ENCODE results near the gene DRD2.

DRD2 gene

GRCh38 chr11:113446112-113446511, 29.1 kb downstream of the DRD2 start:
- DNase-seq (ENCODE audit: low read depth): no peak

DNA sequence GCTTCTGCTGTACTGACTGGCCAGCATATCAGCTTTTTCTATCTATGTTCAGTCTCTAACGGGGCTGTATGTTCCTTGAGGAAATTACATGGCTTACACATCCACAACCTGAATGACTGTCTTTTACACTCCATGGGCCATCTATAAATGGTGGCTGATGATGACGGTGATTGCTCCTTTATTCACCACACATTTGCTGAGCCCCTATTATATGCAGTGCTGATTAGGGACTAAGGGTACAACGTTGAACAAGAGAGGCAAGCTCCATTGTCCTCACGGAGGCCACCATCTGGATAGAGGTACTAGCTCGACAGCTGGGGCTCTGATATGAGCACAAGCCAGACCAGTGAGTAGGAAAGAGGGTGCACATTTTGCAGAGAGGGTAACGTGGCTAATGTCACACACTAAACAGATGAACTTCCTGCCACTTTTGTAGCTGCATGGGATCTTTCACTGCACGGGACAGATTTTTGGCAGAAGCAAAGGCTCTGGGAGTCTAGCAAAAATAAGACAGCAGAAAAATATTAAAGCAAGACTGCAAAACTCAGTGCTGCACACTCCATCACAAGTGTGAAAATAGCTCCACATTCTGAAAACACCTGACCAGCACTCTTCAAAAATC, 30.6 kb downstream of the DRD2 start:
- DNase-seq (ENCODE audit: low read depth): no peak

DNA sequence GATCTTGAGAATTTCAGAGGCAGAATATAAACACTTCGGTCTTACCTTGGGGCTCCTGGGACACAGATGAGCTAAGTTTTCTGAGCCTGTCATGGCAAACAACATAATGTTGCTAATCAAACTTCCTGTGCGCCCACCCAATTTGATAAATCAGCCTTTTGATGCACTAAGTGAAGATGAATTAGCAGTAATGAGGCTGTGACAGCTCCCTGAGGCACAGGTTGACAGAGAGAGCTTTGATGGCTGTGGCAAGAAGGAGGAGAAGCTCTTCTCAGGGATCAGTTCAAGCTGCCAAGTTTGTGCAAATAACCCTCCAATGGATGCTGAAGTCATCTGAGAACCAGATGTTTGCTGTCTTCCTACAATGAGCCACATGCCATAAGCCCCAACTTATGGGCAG, 34.4 kb downstream of the DRD2 start:
- DNase-seq (ENCODE audit: low read depth): no peak

GRCh38 chr11:113436672-113437252, 38.4 kb downstream of the DRD2 start:
- no peak for DNase-seq (ENCODE audit: low read depth)

DNA sequence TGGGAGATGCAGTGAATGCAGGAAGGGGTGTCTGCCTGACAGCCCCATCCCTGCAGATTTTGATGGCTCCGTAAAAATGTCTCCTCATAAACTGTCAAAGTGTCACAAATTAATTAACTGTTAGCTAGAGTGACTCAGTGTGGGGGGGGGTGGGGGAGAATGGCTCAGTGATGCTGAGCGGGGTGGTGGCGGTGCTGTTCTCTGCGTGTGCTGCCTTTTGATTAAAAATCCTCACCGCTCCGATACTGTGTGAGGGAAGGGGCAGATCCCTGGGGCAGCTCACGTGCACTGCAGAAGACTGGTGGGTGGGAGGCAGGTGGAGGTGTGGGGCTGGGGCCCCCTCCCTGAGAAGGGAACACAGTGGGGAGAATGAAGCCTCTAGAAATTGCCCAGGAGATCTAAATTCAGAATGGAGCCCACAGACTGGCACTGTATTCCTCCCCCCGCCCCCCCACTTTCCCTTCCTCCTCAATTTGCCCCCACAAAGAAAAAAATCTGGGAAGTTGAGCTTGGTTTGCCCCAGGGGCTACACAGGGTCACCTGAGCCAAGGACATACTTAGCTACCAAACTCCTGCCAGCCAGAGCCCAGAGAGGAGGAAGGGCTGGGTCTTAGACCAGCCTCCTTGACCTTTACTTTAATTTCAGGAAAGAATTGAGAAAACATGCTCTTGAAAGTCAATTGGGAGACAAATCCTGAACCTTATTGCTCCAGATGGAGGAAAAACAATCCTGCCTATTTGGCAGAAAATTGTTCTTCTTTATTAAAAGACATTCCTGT, 39.8 kb downstream of the DRD2 start:
- DNase-seq (ENCODE audit: low read depth): no peak

- DNase-seq (ENCODE audit: low read depth): no peak
These were observed 43.5 kb downstream of the DRD2 start for GRCh38 chr11:113431746-113432145.

GRCh38 chr11:113426686-113427085, 48.5 kb downstream of the DRD2 start:
- no peak for DNase-seq (ENCODE audit: low read depth)

- DNase-seq (ENCODE audit: low read depth): no peak
These were observed 54.4 kb downstream of the DRD2 start for GRCh38 chr11:113420808-113421207.

GRCh38 chr11:113419454-113420003, 55.7 kb downstream of the DRD2 start:
- no peak for DNase-seq (ENCODE audit: low read depth)

- no peak for DNase-seq (ENCODE audit: low read depth)
These were observed 57.8 kb downstream of the DRD2 start for GRCh38 chr11:113417428-113417827.

- no peak for DNase-seq (ENCODE audit: low read depth)
These were observed 59.9 kb downstream of the DRD2 start for GRCh38 chr11:113415343-113415742.

DNA sequence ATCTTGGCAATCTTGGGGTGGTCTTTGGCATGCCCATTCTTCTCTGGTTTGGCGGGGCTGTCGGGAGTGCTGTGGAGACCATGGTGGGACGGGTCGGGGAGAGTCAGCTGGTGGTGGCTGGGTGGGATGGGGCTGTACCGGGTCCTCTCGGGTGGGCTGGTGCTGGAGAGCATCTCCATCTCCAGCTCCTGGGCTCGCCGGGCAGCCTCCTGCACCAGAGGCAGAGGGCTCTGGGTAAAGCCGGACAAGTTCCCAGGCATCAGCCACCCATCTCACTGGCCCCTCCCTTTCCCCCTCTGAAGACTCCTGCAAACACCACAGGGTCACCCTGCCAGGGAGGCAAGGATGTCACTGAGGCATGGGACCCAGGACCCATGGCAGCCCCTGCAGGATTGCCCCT, 62.5 kb downstream of the DRD2 start:
- DNase-seq (ENCODE audit: low read depth): no peak

GRCh38 chr11:113411536-113411935, 63.7 kb downstream of the DRD2 start:
- no peak for DNase-seq (ENCODE audit: low read depth)

- DNase-seq (ENCODE audit: low read depth): no peak
These were observed 64.6 kb downstream of the DRD2 start for GRCh38 chr11:113410414-113411135.

DNA sequence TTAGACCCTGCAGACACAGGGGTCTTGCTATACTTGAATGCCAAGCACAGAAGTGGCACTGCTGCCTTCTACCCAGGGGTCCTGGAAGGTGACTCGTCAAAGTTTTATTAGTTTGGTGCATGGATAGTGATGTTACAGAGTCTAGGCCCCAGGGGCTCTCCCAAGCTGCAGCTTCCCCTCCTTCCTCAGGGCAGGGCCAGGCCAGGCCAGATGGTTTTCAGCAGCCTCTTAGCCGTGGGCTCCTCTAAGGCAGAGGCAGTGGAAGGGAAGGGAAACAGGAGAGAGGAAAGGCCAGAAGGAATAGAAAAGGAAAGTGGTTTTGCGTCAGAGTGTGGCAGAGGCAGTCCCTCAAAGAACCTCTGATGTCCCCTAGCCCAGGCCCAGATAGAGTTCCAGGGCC, 65.7 kb downstream of the DRD2 start:
- no peak for DNase-seq (ENCODE audit: low read depth)

DNA sequence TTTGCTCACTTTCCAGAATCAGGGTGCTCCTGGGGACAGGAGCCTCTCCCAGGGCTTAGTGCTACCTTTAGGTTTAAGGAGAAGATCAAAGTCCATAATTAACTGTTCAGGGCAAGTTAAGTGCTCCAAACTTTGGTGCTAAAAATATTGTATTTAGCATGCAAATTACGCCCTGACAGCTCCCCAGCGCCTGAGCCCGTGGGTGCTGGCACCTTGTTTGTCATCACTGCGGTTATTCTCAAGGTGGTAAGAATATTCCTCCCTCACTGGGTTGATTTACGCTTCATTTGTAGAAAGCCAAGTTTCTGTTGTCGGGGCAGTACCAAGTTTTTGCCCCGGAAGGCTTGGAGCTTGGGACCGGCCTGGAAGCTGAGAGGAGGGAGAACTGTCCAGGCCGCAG, 66.3 kb downstream of the DRD2 start:
- DNase-seq (ENCODE audit: low read depth): no peak

DNA sequence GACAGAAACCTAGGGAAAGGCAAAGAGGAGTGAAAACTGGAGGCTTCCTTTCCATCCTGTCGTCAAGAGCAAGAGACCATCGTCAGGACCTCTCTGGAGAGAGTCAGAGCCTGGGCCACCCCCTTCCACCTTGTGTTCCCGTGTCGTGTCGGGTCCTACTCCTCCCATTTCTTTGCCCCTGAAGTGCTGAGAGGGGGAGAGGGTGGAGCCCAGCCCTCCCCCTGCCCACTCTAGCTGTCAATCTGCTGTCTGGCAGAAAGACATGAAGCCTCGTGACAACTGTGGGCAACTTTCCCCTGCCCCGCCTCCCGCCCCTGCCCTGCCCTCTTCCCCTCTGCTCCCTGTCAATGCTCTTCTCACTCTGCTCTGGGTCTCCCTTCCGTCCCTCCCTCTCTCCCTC, 67.0 kb downstream of the DRD2 start:
- DNase-seq (ENCODE audit: low read depth): no peak

DNA sequence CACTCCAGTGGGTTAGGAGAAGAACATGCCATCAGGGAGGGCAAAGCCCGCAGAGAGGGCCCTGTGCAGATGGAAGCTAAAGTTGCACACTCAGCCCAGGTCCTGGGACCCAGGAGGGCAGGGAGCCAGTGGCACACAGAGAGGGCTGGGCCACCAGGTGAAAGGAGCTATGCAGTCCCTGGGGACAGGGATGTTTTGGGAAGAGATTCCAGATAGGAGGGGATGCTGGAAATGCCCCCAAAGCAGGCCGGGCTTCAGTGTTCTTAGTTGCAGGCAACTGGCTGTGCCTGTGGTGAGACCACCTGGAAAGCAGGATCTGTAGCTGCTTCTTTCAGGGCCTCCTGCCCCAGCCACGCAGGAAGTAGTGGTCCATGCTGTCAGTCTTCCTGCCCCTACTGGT, 68.0 kb downstream of the DRD2 start:
- no peak for DNase-seq (ENCODE audit: low read depth)

DNA sequence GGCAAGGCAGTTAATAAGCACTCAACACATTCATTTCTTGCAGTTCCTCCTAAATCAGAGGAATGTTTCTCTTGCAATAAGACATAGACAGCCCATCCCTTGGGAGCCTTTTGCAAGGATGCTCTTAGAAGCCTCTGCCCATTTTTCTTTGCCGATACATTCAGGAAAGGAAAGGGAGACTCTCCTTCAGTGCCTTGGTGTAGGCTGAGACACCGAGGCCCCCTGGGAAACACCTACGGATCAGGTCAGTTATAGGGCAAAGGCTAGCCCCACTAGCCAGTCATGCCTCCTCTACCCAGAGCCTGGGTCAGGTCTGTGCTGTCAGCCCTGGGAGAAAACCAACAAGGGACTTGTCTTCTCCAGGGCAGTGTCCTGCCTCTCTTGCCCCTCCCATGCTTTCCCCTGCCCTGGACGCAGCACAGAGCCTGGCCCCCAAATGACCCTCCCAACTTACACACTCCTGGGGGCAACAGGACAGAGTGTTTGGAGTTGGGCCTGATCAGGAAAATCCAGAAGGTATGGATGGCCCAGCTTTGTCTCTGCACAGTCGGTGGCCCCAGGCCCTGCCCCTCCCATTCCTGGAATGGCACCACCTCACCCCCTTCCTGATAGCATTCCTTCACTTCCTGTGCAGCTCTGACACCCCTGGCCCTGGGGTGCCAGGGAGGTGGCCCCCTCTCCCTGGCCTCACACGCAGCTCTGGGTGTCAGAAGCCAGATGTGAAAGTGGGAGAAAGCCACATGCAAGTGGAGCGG, 69.3 kb downstream of the DRD2 start:
- no peak for DNase-seq (ENCODE audit: low read depth)

DNA sequence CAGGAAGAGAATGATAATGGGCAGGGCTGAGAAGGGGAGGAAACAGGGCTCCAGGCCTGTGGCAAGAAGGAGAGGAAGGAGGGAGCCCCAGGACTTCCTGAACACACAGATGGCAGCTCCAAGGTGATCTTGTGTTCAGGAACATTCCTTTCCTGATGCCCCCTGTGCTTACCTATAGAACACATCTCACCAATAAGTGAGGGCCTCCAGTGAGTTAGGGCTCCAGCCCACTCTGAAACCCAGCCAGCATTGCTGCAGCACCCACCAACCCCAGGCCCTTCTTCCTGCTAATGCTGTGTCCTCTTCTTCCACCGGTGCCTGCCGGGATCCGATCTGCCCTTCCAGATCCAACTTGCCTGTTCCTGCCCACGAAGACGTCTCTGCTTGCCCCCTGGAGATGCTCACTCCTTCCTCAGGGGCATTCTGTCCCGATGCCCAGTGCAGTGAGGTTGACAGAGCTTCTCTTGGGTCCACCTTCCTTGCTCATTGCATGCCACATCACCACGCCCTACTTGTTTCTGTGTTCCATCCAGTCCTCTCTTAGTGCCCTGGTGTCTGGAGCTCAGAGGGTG, 70.3 kb downstream of the DRD2 start:
- DNase-seq (ENCODE audit: low read depth): no peak

GRCh38 chr11:113401718-113402117, 73.5 kb downstream of the DRD2 start:
- DNase-seq (ENCODE audit: low read depth): no peak

Data from activated T-cell treated with anti-CD3 and anti-CD28 coated beads for 48 hours (primary cell).